Mesodermal cell (in vitro differentiated cells): Measurements from ENCODE around the gene RPS19BP1.

Experiments used
- H3K27ac ChIP-seq: 2 replicates; pipeline ENCODE4 v1.7.0; 2013; ENCODE audit warnings: mild to moderate bottlenecking, low read depth, low read length, moderate library complexity; ENCODE audit not compliant: severe bottlenecking
- H3K36me3 ChIP-seq: 2 replicates; pipeline ENCODE4 v1.7.1; 2013; ENCODE audit warnings: mild to moderate bottlenecking, low read length, moderate library complexity; ENCODE audit not compliant: control insufficient read depth, insufficient read depth
- H3K4me1 ChIP-seq: one replicate; pipeline ENCODE4 v1.7.1; 2013; ENCODE audit warnings: mild to moderate bottlenecking, low read length; ENCODE audit not compliant: insufficient read depth, control insufficient read depth, poor library complexity, severe bottlenecking
- H3K4me3 ChIP-seq: 2 replicates; pipeline ENCODE4 v1.7.0; 2013; ENCODE audit warnings: low read length, control low read depth, mild to moderate bottlenecking; ENCODE audit not compliant: insufficient read depth, poor library complexity, severe bottlenecking; ENCODE audit errors: extremely low read depth
- H3K9me3 ChIP-seq: 2 replicates; pipeline ENCODE4 v1.7.1; 2013; ENCODE audit warnings: mild to moderate bottlenecking, low read length, moderate library complexity; ENCODE audit not compliant: control insufficient read depth
- WGBS, 2 experiments: methylation state at CpG; one replicate each; pipeline ENCODE4 v1.1.5; 2013; ENCODE audit warnings: missing lambda C conversion rate in 2 of 2; ENCODE audit not compliant: insufficient coverage in 2 of 2; 5-methylcytosine and 5-hydroxymethylcytosine counted together

RPS19BP1 gene

DNA sequence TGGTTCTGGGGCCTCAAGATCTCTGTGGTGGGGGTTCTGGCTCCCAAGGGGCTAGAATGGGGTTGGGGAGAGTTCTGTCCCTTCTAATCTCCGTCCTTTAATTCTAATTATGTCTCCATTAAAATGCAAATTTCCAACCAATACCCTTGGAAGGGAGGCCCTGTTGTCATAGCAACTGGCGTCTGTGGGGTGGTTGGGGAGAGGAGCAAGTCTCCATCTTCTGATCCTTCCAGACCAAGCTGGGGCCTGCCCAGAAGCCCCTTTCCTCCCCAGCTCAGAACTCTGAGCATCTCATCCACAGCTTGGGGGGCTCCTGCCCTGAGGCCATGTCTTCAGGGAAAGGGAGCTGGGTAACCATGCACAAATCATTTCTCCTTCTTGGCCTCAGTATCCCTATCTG is 5.4 kb upstream of the RPS19BP1 start:
- H3K9me3 ChIP-seq = no peaks in the 10 kb centered on the region
- no peak overlapping the region for H3K27ac ChIP-seq
- WGBS, 2 experiments = no CpG with 5 or more reads among the region's 2 CpGs
- no peaks in the 10 kb centered on the region for H3K36me3 ChIP-seq
- no peak overlapping the region for H3K4me3 ChIP-seq
- peaks cover 4% of the 10 kb centered on the region for H3K4me1 ChIP-seq

DNA sequence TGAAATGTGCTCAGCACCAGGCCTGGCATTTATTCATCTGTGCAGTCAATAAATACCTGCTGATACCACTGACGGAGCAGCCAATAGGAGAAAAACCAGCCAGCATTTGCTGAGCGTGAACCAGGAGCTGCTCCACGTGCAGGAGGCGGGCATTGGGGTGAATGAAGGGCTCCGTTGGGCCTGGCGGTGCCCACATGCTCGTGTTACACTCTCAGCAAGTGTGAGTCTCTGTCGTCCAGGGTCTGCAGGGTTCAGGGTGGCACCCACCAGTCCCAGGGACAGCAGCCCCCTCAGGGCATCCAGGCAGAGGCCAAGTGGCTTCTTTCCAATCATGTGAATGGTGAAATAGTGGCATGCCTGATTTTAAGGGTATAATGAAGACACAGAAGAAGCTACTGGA is 4.2 kb upstream of the RPS19BP1 start:
- Histone ChIP-seq H3K9me3 (no peaks in the 10 kb centered on the region), H3K36me3 (no peaks in the 10 kb centered on the region), H3K4me1 (peaks cover 6% of the 10 kb centered on the region), H3K27ac (no peak overlapping the region), H3K4me3 (no peak overlapping the region)
- whole genome bisulfite sequencing, 2 experiments = 89 to 92% methylated on average over 8 of the region's 8 CpGs

DNA sequence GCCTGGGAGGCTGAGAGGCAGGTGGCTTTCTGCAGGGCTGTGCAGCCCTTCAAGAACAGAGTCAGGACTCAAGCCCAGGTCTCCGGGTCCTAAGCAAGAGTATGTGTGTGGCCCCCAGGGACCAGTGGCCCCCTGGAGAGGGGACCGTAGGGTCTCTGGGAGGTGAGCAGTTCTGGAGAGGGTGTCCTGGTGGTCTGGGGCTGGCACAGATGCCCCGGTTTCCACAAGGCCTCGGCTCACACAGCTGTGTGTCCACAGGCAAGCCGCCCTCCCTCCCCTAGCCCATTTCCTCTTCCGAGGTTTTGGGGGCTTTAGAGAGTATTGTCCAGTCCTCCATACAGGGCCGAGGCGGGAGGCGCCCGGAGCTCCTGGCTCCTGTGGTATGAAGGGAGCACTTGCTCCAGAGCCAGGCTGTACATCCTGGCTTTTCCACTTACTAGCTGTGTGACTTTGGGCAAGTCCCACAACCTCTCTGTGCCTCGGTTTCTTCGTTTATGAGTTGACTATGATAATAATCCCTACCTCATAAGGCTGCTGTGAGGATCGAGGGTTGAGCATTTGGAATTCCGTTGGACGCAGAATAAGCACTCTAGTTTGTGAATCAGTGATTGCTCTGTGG is 3.4 kb upstream of the RPS19BP1 start:
- H3K36me3 ChIP-seq = peaks cover 7% of the 10 kb centered on the region
- 92 to 96% methylated on average over 11 to 12 of the region's 15 CpGs for WGBS, 2 experiments
- no peaks in the 10 kb centered on the region for H3K9me3 ChIP-seq
- H3K27ac ChIP-seq = no peak overlapping the region
- peaks cover 13% of the 10 kb centered on the region for H3K4me1 ChIP-seq
- H3K4me3 ChIP-seq = no peak overlapping the region

DNA sequence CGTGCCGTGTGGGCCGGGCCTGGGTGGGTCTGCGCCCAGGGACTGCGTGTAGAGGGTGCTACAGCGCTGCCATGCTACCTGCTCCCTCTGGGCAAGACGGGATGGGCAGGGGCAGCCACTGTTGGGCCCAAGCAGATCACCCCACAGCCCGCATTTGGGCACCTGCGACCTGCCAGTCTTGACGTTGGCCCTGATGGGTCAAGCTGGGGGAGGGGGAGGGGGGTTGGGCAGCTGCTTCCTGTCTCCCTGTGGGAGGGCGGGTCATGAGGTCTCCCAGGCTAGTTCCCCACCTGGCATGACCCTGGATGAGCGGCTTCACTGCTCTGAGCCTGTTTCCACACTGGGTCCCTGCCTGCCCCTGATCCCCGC is 2.8 kb upstream of the RPS19BP1 start:
- Histone ChIP-seq H3K36me3 (peaks cover 13% of the 10 kb centered on the region), H3K4me1 (peaks cover 17% of the 10 kb centered on the region), H3K27ac (no peak overlapping the region), H3K9me3 (no peaks in the 10 kb centered on the region), H3K4me3 (no peak overlapping the region)
- WGBS, 2 experiments = 64 to 68% methylated on average over 6 to 10 of the region's 13 CpGs

DNA sequence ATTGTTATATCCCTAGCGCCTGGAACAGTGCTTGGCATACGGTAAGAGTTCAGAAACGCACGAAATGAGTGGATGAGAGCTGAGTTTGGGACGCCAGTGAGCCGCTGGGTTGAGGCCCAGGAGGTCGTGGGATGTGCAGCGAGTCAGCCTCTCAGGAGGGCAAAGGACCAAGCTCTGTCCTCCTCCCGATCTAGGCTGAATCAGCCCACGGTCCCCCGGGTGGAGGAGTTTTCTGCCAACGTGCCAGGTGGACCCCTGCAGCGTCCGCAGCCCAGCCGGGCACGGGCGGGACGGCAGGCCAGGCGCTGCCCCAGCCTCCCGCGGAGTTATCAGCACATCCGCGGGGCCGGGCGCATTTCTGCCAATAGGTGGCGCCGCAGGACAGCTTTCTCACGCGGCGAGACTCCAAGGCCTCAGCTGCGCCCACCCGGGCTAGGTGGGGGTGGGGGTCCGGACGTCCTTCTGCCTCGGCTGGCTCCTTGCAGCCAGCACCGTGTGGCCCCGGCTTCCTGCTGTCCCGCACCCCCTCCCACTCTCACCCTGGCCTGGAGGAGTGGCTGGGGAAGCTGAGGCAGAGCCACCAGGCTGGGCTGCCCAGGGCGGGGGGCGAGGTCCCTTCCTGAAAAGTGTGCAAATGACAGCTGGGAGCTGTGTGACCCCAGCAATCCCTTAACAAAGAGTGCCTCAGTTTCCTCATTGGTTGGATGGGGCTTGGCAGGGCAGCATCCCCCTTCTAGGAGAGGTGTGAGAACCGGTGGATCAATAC is 2.2 kb upstream of the RPS19BP1 start:
- Histone ChIP-seq H3K4me1 (peaks cover 17% of the 10 kb centered on the region), H3K4me3 (no peak overlapping the region), H3K27ac (no peak overlapping the region), H3K9me3 (no peaks in the 10 kb centered on the region), H3K36me3 (peaks cover 19% of the 10 kb centered on the region)
- WGBS, 2 experiments = 15 to 18% methylated on average over 33 to 35 of the region's 41 CpGs

DNA sequence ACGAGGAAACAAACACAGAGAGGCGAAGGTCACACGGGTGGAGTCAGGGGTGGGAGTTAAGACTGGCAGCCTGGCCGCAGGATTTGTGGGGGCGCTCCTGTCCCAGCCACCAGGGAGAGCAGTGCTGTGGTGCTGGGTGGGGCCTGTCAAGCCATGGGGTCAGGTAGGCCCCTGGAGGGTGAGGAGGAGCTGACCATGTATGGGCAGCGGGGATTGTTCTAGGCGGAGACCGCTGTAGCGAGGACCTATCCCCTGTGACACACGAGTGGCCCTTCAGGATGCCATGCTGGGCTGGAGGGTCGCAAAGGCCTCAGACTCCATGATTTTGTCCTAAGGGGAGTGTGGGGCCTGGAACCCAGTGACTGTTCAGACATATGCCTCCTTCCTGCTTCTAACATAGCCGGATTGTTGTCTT is 1.6 kb upstream of the RPS19BP1 start:
- Histone ChIP-seq H3K4me3 (no peak overlapping the region), H3K36me3 (peaks cover 24% of the 10 kb centered on the region), H3K27ac (no peak overlapping the region), H3K9me3 (no peaks in the 10 kb centered on the region), H3K4me1 (peaks cover 17% of the 10 kb centered on the region)
- WGBS, 2 experiments = 85 to 91% methylated on average over 9 to 10 of the region's 12 CpGs

DNA sequence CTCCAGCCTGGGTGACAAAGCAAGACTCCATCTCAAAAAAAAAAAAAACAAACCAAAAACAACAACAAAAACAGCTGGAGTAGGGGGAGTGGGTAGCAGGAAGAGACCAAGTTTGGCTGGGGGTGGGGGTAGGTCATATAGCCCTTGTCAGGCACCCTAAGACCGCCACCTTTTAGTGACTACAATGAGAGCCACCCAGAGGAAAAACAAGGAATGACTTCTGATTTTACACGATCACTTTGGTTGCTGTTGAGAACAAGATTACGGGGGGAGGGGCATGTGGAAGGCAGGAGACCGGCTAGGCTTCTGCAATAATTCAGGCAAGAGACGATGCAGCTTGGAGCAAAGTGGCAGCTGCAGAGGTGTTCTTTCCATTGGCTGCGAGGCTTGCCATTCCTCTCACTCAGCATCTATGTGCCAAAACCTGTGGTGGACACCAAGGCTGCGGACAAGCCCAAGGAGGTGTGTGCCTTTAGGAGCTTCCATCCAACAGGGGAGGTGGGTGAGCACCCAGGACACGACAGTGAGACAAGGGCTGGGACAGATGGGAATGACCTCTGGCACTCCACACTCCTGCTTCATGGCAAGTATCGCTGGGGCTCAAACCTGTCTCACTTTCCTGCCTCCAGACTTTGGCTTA is 1.7 kb downstream of the RPS19BP1 start:
- H3K4me1 ChIP-seq = peaks cover 17% of the 10 kb centered on the region
- peaks cover 31% of the 10 kb centered on the region for H3K36me3 ChIP-seq
- 81 to 84% methylated on average over 9 of the region's 9 CpGs for WGBS, 2 experiments
- no peak overlapping the region for H3K27ac ChIP-seq
- no peaks in the 10 kb centered on the region for H3K9me3 ChIP-seq
- no peak overlapping the region for H3K4me3 ChIP-seq

DNA sequence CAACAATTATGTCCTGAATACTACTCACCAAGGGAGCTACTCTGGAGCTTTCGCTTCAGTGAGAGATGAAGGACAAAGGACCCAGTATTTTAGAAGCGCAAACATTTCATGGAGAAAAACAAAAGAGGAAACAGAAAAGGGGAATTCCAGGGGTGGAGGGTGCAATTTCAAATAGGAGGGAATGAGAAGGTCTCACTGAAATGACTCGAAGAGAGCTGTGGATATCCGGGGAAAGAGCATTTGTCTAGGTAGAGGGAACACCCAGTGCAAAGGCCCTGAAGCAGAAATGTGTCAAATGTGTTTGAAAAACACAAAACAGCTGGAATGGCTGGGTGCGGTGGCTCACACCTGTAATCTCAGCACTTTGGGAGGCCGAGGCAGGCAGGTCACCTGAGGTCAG is 2.4 kb downstream of the RPS19BP1 start:
- WGBS, 2 experiments = 95 to 96% methylated on average over 6 of the region's 6 CpGs
- peaks cover 36% of the 10 kb centered on the region for H3K36me3 ChIP-seq
- H3K4me1 ChIP-seq = peaks cover 16% of the 10 kb centered on the region
- no peak overlapping the region for H3K27ac ChIP-seq
- no peaks in the 10 kb centered on the region for H3K9me3 ChIP-seq
- H3K4me3 ChIP-seq = no peak overlapping the region

DNA sequence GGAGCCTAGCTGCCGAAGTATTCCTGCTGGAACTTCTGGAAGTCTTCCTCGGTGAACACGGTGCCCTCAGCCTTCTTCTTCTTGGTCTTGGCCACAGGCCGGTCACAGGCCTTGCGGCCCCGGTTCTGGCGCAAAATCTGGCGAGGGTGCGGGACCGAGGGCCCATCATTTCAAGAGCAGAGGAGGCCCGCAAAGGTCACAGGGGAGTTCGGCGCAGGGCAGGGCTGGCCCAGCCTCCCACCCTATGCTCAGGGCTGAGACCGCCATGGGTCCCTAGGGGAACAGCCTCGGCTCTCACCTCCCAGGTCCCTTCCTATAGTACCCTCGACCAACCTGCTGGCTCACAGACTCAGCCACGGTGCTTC is 3.1 kb downstream of the RPS19BP1 start:
- Histone ChIP-seq H3K4me3 (no peak overlapping the region), H3K27ac (peak overlapping the region; percentile 45), H3K4me1 (peaks cover 15% of the 10 kb centered on the region), H3K9me3 (no peaks in the 10 kb centered on the region), H3K36me3 (peaks cover 42% of the 10 kb centered on the region)
- 74 to 76% methylated on average over 14 to 16 of the region's 17 CpGs for WGBS, 2 experiments

DNA sequence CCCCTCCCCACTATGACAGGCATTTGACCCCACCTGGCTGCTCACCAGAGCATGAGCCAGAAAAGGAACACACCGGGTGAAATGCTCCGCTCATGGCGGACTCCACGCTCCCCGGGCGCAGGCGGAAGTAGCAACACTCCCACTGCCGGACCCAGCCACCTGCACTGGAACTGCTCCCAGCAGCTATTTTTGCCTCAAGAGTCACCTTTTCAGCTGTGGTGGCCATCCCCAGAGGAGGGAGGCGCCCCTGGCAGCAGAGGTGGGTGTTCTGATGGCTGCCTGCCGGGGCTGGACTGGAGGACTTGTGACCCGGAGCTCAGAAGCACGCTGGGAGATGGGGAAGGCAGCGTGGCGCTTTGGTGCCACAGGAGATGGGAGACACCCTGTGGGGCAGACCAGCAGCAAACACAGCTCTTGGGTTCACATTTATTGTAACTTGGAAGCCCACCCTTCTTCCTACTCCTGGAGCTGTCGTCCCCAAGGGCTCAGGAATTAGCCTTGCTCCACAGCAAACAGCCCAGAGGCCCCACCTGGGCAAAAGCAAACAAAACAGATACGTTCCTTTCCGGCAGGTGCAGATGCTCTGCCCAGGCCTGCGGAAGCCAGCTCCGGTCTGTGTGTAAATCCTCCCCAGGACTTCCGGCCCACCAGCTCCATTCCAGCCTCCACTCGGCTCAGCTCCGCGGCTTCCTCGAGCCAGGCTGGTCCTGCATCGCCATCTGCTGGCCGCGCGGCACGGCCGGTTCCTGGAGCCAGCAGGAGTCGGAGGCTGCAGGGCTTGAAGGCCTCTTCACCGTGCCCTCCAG is 3.7 kb downstream of the RPS19BP1 start:
- WGBS, 2 experiments = 29 to 48% methylated on average over 24 to 31 of the region's 32 CpGs
- H3K4me3 ChIP-seq = no peak overlapping the region
- H3K36me3 ChIP-seq = peaks cover 48% of the 10 kb centered on the region
- no peaks in the 10 kb centered on the region for H3K9me3 ChIP-seq
- peak overlapping the region; percentile 45 for H3K27ac ChIP-seq
- H3K4me1 ChIP-seq = peaks cover 20% of the 10 kb centered on the region
